Chondrocyte (in vitro differentiated cells): ENCODE results near the gene HAPLN2. TPM values are rescaled to one million over a fixed set of nuclear protein-coding genes. Genes with fewer than 3 reads are reported as not detected.

Experiments used
- DNase-seq: peaks from one replicate; pipeline ENCODE4 v3.0.0; 2021; ENCODE audit warnings: mixed read lengths, low spot score
- H3K27ac Mint-ChIP-seq: one replicate; pipeline ENCODE4 v1.8.0; 2021; ENCODE audit warnings: mild to moderate bottlenecking, moderate library complexity, mixed read lengths; ENCODE audit not compliant: unreplicated experiment
- H3K27me3 Mint-ChIP-seq: 2 replicates; pipeline ENCODE4 v1.8.0; 2021; ENCODE audit warnings: low read depth, mixed read lengths
- H3K36me3 Mint-ChIP-seq: 2 replicates; pipeline ENCODE4 v1.8.0; 2021; ENCODE audit warnings: low read depth, mixed read lengths
- H3K4me1 Mint-ChIP-seq: 2 replicates; pipeline ENCODE4 v1.8.0; 2021; ENCODE audit warnings: low read depth, mild to moderate bottlenecking, mixed read lengths
- H3K4me3 Mint-ChIP-seq: one replicate; pipeline ENCODE4 v1.8.0; 2021; ENCODE audit warnings: mild to moderate bottlenecking, moderate library complexity, mixed read lengths; ENCODE audit not compliant: unreplicated experiment
- H3K9me3 Mint-ChIP-seq: 2 replicates; pipeline ENCODE4 v1.8.0; 2021; ENCODE audit warnings: low read depth, mixed read lengths
- CTCF ChIP-seq: fragments of 200-600 bp; sonication (generic); IDR thresholded peaks from 2 replicates; pipeline ENCODE4 v1.5.0; 2021; ENCODE audit warnings: antibody characterized with exemption, mild to moderate bottlenecking, moderate library complexity
- total RNA-seq: library from RNA; stranded (reverse); gene quantifications from 3 replicates; pipeline ENCODE4 v1.2.1, GENCODE V29; 2021

HAPLN2 gene
- total RNA-seq, 1 donor from 2014 or later: not detected

GRCh38 chr1:156663178-156663577 lies 44.0 kb downstream of the HAPLN2 start:
- no peaks in the 10 kb centered on the region for H3K9me3 Mint-ChIP-seq
- H3K4me1 Mint-ChIP-seq: peaks cover 72% of the 10 kb centered on the region
- no peaks in the 10 kb centered on the region for H3K27me3 Mint-ChIP-seq
- TF ChIP-seq CTCF: no peak
- no peaks in the 10 kb centered on the region for H3K36me3 Mint-ChIP-seq
- peak overlapping the region; percentile 58 for H3K27ac Mint-ChIP-seq
- no peak overlapping the region for H3K4me3 Mint-ChIP-seq
- no peak for DNase-seq

GRCh38 chr1:156664046-156664766 lies 45.0 kb downstream of the HAPLN2 start:
- Mint-ChIP-seq H3K9me3 (no peaks in the 10 kb centered on the region), H3K27me3 (no peaks in the 10 kb centered on the region), H3K4me1 (peaks cover 72% of the 10 kb centered on the region), H3K4me3 (no peak overlapping the region), H3K27ac (peak overlapping the region; percentile 80), H3K36me3 (no peaks in the 10 kb centered on the region)
- no peak for DNase-seq
- no peak for TF ChIP-seq CTCF

- Mint-ChIP-seq H3K9me3 (no peaks in the 10 kb centered on the region), H3K27me3 (peaks cover 3% of the 10 kb centered on the region), H3K36me3 (no peaks in the 10 kb centered on the region), H3K27ac (peak overlapping the region; percentile 80), H3K4me1 (peaks cover 65% of the 10 kb centered on the region), H3K4me3 (no peak overlapping the region)
- no peak for DNase-seq
- TF ChIP-seq CTCF: no peak
Observed at GRCh38 chr1:156664767-156665411, 45.7 kb downstream of the HAPLN2 start.

- DNase-seq: no peak
- Mint-ChIP-seq H3K4me3 (no peak overlapping the region), H3K27me3 (peaks cover 3% of the 10 kb centered on the region), H3K27ac (no peak overlapping the region), H3K9me3 (no peaks in the 10 kb centered on the region), H3K4me1 (peaks cover 59% of the 10 kb centered on the region), H3K36me3 (no peaks in the 10 kb centered on the region)
- TF ChIP-seq CTCF: no peak
Observed at GRCh38 chr1:156665539-156665938, 46.3 kb downstream of the HAPLN2 start.

GRCh38 chr1:156666862-156667609 lies 47.8 kb downstream of the HAPLN2 start:
- DNase-seq: no peak
- Mint-ChIP-seq H3K27ac (no peak overlapping the region), H3K4me1 (peaks cover 44% of the 10 kb centered on the region), H3K9me3 (no peaks in the 10 kb centered on the region), H3K27me3 (peaks cover 9% of the 10 kb centered on the region), H3K4me3 (no peak overlapping the region), H3K36me3 (no peaks in the 10 kb centered on the region)
- no peak for TF ChIP-seq CTCF
